Left forelimb (tissue), 1 donor: ENCODE measurements around the gene AHCYL2.
A peak's percentile ranks its signal among the peaks of the same experiment; 100 is the strongest.
"Not testable (repeated sequence)": the region's sequence is repeated elsewhere in the genome, so short reads cannot be mapped to it uniquely, and the experiment has no call there.

Source experiments
- DNase-seq: peaks from one replicate; pipeline ENCODE4 v3.0.0-alpha.2; 2018; ENCODE audit warnings: low spot score

AHCYL2 gene

DNA sequence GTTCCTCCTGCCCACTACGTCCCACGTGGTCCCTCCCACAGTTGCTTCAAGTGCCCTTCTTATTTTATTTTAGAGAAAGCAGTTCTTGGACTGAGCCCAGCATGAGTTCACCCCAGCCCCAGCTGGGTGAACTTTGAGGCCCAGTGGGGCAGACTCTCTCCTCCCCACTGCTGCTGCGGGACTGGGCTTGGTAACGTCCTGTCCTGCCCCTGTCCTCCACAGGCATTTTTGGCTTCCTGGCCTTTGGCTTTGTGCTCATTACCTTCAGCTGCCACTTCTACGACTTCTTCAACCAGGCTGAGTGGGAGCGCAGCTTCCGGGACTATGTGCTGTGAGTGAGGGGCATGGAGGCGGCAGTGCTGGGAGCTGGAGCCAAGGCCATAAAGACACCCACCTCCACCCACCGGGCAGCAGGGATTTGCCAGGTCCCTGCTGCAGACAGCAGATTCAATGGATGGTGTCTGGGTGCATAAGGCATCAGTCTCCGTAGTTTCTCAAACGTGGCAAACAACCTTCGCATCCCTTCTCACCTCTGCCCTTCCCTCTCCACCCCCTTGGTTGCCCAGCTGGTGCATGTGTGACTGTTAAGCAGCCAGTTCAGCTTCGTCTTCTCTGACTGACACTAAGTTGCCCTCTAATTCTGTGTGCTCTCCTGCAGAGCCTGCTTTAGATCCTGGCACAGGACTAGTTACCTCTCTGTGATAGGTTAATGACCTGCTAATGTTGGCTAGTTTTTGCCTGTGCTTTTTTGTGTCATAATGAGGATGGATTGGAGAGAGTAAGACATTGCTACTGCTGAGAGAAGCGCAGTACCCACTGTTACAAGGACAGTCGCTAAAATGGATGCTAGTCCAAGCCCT, 15.5 kb upstream of the AHCYL2 start:
- DNase-seq, result no peak

DNA sequence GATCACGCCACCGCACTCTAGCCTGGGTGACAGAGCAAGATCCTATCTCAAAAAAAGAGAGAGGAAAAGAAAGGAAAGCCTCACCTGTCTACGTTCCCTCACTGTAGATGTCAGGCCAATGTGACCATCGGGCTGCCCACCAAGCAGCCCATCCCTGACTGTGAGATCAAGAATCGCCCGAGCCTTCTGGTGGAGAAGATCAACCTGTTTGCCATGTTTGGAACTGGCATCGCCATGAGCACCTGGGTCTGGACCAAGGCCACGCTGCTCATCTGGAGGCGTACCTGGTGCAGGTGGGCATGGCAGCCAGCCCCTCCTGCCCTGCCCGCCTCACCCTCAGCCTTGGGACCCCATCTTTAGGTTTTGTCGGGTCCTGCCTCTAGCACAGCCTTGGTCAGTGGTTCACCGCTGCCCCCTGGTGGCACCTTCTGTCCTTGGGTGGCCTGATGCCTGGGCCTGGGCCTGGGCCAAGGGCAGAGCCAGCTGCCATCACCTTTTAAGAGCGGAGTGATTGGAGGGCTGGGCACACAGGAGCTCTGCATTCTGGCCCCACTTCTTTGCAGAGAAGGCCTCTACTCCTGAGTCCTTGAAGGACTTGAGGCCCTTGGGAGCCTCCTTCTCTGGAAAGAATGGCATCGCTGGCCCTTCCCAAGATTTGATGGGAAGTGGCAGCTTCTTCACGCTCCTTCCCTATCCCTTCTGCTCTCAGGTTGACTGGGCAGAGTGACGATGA, 14.4 kb upstream of the AHCYL2 start:
- peak; percentile 87 for DNase-seq

DNA sequence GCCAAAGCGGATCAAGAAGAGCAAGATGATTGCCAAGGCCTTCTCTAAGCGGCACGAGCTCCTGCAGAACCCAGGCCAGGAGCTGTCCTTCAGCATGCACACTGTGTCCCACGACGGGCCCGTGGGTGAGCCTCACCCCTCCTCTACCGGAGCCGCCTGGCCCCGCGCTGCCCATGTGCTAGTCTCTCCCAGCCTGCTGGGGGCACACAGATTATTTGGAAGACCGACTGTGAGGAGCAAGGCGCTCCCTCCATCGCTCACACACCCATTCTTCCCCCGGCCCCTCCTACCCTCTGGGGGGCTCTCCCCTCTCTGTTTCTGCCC, 13.9 kb upstream of the AHCYL2 start:
- DNase-seq, result no peak

DNA sequence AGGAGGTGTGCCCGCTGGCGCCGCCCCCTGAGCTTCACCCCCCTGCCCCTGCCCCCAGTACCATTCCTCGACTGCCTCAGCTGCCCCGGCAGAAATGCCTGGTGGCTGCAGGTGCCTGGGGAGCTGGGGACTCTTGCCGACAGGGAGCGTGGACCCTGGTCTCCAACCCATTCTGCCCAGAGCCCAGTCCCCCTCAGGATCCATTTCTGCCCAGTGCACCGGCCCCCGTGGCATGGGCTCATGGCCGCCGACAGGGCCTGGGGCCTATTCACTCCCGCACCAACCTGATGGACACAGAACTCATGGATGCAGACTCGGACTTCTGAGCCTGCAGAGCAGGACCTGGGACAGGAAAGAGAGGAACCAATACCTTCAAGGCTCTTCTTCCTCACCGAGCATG, 12.7 kb upstream of the AHCYL2 start:
- DNase-seq, result no peak

DNA sequence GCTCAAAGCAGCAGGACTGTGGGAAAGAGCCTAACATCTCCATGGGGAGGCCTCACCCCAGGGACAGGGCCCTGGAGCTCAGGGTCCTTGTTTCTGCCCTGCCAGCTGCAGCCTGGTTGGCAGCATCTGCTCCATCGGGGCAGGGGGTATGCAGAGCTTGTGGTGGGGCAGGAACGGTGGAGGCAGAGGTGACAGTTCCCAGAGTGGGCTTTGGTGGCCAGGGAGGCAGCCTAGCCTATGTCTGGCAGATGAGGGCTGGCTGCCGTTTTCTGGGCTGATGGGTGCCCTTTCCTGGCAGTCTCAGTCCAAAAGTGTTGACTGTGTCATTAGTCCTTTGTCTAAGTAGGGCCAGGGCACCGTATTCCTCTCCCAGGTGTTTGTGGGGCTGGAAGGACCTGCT, 12.2 kb upstream of the AHCYL2 start:
- DNase-seq, result no peak

DNA sequence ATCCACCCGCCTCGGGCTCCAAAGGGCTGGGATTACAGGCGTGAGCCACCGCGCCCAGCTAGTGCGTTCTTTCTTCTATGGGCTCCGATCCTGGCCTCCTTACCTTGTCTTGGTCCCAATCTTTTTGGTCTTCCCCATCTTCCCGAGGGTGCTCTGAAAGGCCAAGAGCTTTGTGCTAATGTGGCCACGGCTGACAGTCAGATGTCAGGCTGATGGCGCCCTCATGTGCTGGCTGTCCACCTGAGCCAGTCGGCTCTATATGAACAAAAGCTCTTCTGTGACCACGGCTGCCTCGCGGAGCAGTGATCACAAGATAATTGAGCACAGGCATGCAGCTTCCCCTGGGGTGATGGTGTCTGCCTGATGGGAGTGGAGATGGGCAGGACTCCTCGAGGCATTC, 11.0 kb upstream of the AHCYL2 start:
- no peak for DNase-seq

DNA sequence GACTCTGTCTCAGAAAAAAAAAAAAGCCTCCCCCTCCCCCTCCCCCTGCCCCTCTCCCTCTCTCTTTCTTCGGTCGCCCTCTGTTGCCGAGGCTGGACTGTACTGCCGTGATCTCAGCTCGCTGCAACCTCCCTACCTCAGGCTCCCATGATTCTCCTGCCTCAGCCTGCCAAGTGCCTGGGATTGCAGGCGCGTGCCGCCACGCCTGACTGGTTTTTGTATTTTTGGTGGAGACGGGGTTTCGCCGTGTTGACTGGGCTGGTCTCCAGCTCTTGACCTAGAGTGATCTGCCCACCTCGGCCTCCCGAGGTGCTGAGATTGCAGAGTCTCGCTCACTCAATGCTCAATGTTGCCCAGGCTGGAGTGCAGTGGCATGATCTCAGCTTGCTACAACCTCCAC, 9.1 kb upstream of the AHCYL2 start:
- DNase-seq, result not testable (repeated sequence)

DNA sequence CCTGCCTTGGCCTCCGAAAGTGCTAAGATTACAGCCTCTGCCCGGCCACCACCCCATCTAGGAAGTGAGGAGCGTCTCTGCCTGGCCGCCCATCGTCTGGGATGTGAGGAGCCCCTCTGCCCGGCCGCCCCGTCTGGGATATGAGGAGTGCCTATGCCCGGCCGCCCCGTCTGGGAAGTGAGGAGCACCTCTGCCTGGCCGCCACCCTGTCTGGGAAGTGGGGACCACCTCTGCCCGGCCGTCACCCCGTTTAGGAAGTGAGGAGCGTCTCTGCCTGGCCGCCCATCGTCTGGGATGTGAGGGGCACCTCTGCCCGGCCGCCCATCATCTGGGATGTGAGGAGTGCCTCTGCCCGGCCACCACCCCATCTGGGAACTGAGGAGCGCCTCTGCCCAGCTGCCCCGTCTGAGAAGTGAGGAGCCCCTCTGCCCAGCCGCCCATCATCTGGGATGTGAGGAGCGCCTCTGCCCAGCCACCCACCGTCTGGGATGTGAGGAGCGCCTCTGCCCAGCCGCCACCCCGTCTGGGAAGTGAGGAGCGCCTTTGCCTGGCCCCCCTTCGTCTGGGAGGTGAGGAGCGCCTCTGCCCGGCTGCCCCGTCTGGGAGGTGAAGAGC, 8.6 kb upstream of the AHCYL2 start:
- not testable (repeated sequence) for DNase-seq

DNA sequence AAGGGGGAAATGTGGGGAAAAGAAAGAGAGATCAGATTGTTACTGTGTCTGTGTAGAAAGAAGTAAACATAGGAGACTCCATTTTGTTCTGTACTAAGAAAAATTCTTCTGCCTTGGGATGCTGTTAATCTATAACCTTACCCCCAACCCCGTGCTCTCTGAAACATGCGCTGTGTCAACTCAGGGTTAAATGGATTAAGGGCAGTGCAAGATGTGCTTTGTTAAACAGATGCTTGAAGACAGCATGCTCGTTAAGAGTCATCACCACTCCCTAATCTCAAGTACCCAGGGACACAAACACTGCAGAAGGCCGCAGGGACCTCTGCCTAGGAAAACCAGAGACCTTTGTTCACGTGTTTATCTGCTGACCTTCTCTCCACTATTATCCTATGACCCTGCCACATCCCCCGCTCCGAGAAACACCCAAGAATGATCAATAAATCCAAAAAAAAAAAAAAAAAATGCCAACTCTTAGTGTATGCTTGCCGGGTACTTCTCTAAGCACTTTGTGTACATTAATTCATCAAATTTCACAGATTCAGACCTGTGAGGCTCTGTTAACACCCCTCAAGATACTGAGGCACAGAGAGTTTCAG, 7.9 kb upstream of the AHCYL2 start:
- not testable (repeated sequence) for DNase-seq

DNA sequence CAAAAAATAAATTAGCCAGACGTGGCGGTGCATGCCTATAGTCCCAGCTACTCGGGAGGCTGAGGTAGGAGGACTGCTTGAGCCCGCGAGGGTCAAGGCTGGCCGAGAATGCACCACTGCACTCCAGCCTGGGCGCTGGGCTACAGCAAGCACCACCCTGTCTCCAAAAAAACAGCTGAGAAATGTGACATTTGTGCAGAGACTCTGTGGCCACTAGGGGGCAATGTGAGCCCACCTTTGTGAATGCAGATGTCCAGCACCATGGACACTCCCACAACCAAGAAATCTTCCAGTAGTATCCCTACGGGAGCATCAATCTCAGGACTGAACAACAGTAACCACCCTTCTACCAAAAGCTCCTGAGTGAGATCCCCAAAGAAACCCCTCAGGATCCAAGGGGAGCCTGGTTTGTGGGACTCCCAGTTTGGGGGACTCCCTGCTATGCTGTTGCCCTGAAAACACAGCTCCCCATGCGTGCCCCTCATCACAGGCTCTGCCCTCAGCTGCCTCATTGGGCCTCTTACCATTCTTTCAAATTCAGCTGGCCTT, 6.2 kb upstream of the AHCYL2 start:
- peak; percentile 88 for DNase-seq

DNA sequence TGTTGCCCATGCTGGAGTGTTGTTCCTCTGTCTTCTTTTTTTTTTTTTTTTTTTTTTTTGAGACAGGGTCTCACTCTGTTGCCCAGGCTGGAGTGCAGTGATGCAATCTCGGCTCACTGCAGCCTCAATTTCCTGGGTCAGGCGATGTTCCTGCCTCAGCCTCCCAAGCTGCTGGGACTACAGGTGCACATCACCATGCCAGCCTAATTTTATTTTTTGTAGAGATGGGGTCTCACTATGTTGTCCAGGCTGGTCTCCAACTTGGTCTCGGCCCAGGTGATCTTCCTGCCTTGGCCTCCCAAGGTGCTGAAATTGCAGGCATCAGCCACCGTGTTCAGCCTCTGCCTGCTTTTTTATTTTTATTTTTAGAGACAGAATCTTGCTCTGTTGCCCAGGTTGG, 5.7 kb upstream of the AHCYL2 start:
- DNase-seq, result not testable (repeated sequence)

DNA sequence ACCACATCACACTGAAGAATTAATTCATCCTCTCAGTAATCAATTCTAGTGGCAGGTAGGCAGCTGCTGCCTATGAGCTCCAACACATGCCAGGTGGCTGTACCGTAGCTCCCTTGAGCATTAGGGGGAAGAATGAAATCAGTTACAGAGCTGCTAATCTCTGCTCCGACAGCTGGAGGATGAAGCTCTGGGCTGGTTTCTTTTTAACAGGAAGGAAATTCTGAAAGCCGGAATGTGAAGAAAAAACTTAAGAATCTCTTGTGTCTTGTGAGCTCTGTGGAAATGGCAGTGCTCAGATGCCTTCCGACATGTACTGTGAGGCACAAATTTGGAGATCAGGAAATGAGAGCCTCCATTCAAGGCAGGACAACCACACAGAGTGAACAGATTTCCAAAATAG, 2.8 kb upstream of the AHCYL2 start:
- DNase-seq, result no peak

DNA sequence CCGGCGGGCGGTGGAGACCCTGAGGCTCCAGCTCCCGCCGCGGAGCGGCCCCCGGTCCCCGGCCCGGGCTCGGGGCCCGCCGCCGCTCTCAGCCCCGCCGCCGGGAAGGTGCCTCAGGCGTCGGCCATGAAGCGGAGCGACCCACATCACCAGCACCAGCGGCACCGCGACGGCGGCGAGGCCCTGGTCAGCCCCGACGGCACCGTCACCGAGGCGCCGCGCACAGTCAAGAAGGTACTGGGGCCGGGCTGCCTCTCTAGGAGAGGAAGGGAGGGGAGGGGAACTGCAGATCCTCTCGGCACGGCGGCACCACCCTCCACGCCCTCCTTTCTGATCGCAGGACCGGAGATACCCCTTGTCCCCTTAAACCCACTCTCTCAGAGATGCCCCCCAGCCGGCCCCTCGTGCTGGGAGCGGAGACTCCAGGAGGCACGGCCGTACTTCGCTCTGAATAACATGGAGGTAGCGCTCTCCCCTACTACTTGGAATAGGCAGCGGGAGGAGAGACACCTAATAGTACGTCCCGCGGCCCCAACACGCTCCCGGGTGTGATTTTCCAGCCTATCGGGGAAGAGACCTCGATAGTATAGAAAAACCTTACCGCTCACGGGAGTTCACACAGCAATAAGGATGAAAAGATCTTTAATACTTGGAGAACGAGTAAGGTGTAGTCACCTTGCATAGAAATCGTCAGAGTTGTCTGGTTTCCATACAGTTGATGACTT, 538 bp downstream of the AHCYL2 start:
- no peak for DNase-seq

DNA sequence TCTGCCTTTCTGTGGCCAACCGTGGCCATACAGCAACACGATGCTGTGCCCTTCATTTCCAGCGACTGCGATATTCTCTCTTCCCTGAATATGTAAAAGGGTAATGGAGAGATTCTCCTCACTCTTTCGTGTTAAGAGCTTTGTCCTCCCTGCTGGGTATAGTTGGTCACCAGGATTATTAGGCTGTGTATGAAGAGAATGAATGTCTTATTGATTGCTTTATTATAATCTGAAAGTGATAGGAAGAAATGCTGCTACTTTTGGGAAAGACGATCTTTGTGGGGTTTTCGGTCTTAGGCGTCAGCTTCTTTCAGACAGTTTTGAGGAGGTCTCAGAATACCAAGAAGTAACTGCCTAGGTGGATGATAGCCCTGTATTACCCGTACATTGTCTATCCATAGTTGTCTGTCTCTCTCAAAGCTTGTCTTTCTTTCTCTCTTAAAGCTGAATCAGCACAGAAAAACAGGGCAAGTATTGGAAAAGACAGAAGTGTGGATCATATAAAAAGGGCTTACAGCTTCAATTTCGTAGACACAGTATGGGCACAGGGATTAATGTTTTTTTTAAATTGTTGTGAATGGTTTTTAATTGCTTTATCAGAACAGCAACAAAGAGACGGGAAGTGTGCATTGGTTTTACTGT, 1.2 kb downstream of the AHCYL2 start:
- no peak for DNase-seq

DNA sequence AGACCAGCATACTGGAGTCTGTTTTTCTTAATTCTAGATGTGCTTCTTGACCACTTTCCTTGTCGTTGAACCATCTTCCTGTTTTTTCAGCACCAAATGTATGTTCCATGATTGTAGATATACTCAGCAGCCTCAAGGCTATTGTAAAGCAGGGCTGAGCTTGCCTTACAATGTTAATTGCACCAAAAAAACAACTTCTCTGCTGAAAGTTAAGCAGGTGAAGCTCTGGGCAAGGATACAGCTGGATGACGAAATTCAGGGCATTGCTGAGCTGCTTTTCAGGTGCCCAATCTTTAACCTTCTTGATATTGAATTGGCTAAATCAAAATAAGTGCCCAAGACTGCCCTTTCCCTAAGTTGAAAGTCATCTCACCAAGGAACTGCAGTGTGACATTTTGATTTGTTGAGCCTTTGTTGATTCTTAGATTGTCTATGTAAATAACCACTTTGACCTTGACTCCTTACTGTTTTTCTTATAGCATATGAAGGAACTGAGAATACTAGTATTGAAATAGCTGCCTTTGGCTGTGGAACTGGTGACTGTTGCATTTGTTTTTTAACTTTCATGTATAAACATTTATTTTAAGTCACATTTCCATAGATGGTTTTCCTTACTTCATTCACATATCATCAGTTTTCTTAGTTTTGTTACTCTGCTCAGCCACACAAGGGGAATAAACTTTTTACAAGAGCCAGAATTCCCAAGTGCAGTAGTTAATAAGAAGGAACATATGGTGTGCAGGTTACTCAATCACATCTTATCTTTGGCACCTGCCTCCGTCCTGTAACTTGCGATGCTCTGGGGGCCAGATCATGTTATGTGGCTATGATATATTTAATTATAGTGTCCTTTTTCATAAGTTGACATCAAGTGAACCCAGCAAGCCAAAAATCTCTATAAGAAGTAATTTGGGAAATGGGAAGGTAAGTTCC, 3.1 kb downstream of the AHCYL2 start:
- DNase-seq, result no peak

DNA sequence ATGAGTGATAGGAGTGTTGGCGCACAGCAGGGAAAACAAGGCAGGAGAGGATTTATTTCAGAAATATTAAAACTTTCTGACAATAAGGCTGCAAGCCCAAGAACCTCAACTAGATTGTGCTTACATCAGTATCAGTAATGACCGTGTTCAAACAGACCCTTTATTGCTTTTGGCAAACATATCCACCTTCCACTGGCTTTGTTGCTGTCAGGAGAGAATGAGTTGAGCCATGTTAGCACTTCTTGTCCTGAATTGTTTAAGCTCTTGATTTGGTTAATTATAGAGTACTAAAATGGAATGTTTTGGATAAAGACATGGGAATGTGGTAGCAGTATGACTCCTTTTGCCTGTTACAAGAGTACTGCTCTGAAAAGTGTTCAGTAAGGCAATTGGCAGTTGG, 3.8 kb downstream of the AHCYL2 start:
- no peak for DNase-seq

DNA sequence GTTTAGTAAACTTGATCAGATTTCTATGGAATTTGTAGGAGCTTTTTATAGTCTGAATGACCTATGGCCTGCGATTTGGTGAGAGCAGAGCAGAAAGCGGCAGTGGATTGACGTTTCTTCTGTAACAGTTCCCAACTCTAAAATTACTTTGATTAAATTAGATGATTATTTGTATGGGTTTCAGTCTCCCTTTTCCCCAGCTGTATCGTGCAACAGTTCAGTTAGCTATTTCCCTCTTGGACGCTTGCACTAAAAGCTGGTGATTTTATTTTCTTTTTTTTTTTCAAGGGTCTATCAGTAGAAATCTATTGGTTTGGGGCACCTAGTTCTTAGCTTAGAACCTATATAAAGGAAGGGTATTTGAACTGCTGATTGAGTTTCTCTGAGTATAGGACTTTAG, 6.8 kb downstream of the AHCYL2 start:
- DNase-seq, result no peak

DNA sequence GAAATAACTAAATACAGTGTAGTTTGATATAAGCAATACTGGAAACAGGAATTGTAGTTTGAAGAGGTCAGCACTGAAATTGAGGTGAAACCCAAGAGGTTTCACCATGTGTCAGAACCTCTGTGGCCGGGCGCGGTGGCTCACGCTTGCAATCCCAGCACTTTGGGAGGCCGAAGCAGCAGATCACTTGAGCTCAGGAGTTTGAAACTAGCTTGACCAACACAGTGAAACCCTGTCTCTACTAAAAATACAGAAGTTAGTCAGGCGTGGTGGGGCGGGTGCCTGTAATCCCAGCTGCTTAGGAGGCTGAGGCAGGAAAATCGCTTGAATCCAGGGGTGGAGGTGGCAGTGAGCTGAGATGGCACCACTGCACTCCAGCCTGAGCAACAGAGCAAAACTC, 13.7 kb downstream of the AHCYL2 start:
- DNase-seq, result no peak

DNA sequence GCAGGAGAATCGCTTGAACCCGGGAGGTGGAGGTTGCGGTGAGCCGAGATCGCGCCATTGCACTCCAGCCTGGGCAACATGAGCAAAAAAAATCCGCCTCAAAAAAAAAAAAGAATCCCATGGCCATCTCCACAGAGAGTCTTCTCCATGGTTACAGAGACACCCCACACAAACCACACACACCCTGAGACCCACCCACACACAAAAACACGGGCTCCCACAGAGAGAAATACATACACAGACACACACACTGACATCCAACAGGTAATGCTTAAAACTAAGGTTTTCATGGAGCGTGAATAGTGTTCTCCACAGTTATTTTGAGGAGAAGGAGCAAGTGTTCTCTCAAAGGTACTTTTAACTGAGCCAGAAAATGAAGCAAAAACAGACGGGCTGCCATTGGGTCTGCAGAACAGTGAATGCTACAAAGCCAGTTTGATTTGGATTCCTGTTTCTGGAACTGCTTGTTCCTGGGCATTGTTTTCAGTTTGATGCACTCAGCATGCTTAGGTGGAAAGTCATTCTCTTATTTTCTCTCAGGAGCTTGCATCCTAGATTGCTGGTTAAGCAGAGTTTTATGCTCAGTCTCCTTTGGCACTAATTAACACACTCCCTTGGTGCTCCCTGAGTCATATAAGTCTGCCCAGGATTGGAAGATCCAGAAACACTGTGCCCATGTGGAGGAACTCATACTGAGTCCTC, 15.4 kb downstream of the AHCYL2 start:
- DNase-seq, result no peak

DNA sequence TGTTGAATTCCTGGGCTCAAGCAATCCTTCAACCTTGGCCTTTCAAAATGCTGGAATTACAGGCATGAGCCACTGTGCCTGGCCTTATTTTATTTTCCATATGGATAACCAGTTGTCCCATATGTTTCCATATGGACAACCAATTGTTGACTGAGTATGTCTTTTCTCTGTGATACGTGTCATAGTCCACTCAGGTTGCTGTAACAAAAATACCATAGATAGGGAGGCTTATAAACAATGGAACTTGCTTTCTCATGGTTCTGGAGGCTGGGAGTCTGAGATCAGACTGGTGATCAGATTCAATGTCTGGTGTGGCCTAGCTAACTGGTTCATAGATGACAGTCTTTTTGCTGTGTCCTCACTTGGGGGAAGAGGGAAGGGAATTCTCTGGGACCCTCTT, 19.4 kb downstream of the AHCYL2 start:
- no peak for DNase-seq
